NCI-H2029 treated with DMSO at 0.1 percent for 48 hours (cell line): Measurements from ENCODE around the gene CELF1.

Experiments used
- DNase-seq: peaks from one replicate; lab custom pipeline; 2025; lab: John Stamatoyannopoulos, UW

CELF1 gene

GRCh38 chr11:47552566-47553405 is at the start of gene CELF1:
Gene CELF1, minus strand, starts transcription at chr11:47553132. Its CDS starts 53,609 bp downstream, at chr11:47499523.
- peak; percentile 67 for DNase-seq

GRCh38 chr11:47599902-47600301 is 47.0 kb upstream of the CELF1 start:
- peak; percentile 62 for DNase-seq

GRCh38 chr11:47595967-47596366 is 43.0 kb upstream of the CELF1 start:
- DNase-seq, result no peak

- DNase-seq, result no peak
Observed at GRCh38 chr11:47595029-47595428, 42.1 kb upstream of the CELF1 start.

GRCh38 chr11:47593934-47594855 is 41.3 kb upstream of the CELF1 start, which contains the start of gene C1QTNF4:
Gene C1QTNF4, minus strand, starts transcription at chr11:47594411. Its CDS starts 3,601 bp downstream, at chr11:47590810.
- no peak for DNase-seq

- DNase-seq, result no peak
Observed at GRCh38 chr11:47593492-47593933, 40.6 kb upstream of the CELF1 start.

- no peak for DNase-seq
Observed at GRCh38 chr11:47592970-47593369, 40.0 kb upstream of the CELF1 start.

GRCh38 chr11:47592251-47592650 is 39.3 kb upstream of the CELF1 start:
- DNase-seq, result no peak

- no peak for DNase-seq
Observed at GRCh38 chr11:47591764-47592163, 38.8 kb upstream of the CELF1 start.

GRCh38 chr11:47589977-47590861 is 37.3 kb upstream of the CELF1 start:
- DNase-seq, result no peak

- no peak for DNase-seq
Observed at GRCh38 chr11:47589584-47589976, 36.6 kb upstream of the CELF1 start.

- DNase-seq, result no peak
Observed at GRCh38 chr11:47589118-47589517, 36.2 kb upstream of the CELF1 start.

- DNase-seq, result no peak
Observed at GRCh38 chr11:47587723-47588326, 34.9 kb upstream of the CELF1 start.

GRCh38 chr11:47587039-47587716 is 34.2 kb upstream of the CELF1 start:
- no peak for DNase-seq

GRCh38 chr11:47586098-47586855 is 33.3 kb upstream of the CELF1 start, which contains the start of gene FAM180B:
Gene FAM180B, plus strand, starts transcription at chr11:47586678. Its CDS starts 91 bp downstream, at chr11:47586769.
- no peak for DNase-seq

- DNase-seq, result no peak
Observed at GRCh38 chr11:47583844-47584243, 30.9 kb upstream of the CELF1 start.

GRCh38 chr11:47578524-47579494 is 25.9 kb upstream of the CELF1 start, which contains the start of the genes KBTBD4 and NDUFS3:
Gene KBTBD4, minus strand, starts transcription at chr11:47578970. Its CDS starts 19 bp downstream, at chr11:47578951.
Gene NDUFS3, plus strand, starts transcription at chr11:47579074. Its CDS starts 18 bp downstream, at chr11:47579092.
- DNase-seq, result peak; percentile 81

GRCh38 chr11:47577460-47578041 is 24.6 kb upstream of the CELF1 start:
- DNase-seq, result no peak
